ENCODE data around the gene LCOR. TPM values are rescaled to one million over a fixed set of nuclear protein-coding genes. Genes with fewer than 3 reads are reported as not detected.

LCOR gene
- total and polyA plus RNA-seq, 2 of the 13 experiments (the other 11 are each of a cell fraction or from before 2014, with no cell fraction given): 12.4 to 23.7 TPM

DNA sequence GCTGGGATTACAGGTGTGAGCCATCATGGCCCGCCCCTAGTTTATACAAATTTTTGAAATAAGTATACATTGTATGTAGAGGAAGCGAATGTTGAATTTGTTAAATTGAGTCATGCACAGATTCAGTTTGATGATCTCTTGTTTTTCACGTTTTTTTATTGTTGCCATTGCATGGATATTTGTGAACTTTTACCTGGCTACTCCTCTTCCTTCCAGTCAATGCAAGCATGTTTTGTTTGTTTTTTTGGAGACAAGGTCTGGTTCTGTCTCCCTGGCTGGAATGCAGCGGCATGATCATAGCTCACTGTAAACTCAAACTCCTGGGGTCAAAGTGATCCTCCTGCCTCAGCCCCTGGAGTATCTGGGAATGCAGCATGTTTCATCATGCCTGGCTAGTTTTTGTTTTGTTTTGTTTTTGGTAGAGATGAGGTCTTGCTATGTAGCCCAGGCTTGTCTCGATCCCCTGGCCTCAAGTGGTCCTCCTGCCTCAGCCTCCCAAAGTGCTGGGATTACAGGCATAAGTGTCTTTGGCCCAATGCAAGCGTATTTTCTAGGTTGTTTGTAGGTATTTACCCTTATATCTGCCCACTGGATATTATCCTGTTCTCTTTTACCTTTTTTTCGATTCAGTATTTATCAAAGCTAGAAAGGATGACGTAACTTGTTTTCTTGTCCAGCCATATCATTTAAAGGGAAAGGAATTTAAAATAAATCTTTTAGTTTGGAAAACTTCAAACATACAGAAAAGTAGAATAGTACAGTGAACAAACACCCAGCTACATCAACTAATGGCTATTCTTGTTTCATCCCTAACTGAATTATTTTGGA lies 11.0 kb downstream of the LCOR start (continued):
- TF ChIP-seq ZNF484 (CRISPR knock-in tag; IDR thresholded peaks at IDR 0.05; ENCODE audit: borderline replicate concordance, low read depth) (no peak), NR2C2 (CRISPR knock-in tag; IDR thresholded peaks at IDR 0.05; ENCODE audit: borderline replicate concordance) (peak; percentile 78; the same call in 1 of the 2 replicates)

DNA sequence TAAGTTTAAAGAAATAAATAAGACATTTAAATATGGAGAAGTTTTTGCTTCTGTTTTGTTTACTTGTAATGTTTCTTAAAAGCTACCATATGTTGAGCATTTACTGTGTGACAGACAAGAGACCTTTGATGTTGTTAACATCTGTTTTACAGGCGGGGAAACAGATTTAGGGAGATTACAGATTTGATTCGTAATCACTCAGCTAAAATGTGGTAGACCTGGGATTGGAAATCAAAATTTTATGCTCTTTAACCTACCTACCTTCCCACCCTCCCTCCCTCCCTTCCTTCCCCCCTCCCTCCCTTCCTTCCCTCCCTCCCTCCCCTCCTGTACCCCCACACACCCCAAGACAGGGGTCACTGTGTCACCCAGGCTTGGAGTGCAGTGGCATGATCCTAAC lies 11.7 kb downstream of the LCOR start:
- H3K4me1 ChIP-seq (ENCODE audit: insufficient read depth, low read length): peaks cover 90% of the 10 kb centered on the region
- intact Hi-C loops (cut with micrococcal nuclease; ENCODE audit: unreplicated experiment) (loop anchor here (1.0 kb wide), 1 partner anchor 20 kb away; no protein-coding TSS in a partner anchor), in situ Hi-C loops (cut with HindIII; ENCODE audit: extremely low pct_ligation_motif_present, low pct_unique_long_range_greater_than_20kb) (no loop called here)
- ChIA-PET POLR2A (interaction anchor here (0.9 to 2.0 kb wide), 2 partner anchors 20 to 41 kb away, joined by 3 to 7 read pairs; no protein-coding TSS in a partner anchor), CTCF (ENCODE audit: low intra/inter-chr PET ratio, low total read pairs) (no interaction called here)
- H3K27ac ChIP-seq (ENCODE audit: extremely low read length, insufficient read depth, low read length): peak overlapping the region; percentile 77
- no TSS peak for BruUV-seq (replicated peaks)
- H3K4me2 ChIP-seq (ENCODE audit: low read depth, low read length): no peak overlapping the region
- peaks cover 94% of the 10 kb centered on the region for H3K79me2 ChIP-seq (ENCODE audit: insufficient read depth, low read length)
- FAIRE-seq (no peak), ATAC-seq (no peak), DNase-seq (ENCODE audit: low spot score) (no peak)
- no peak overlapping the region for H2AFZ ChIP-seq (ENCODE audit: low read length)
- no peak for TF ChIP-seq RBFOX2 (IDR thresholded peaks at IDR 0.05; ENCODE audit: low read depth, low read length)
- TF ChIP-seq ZNF225 (CRISPR knock-in tag; IDR thresholded peaks at IDR 0.05): no peak
- peak; percentile 73 for TF ChIP-seq PCBP2 (optimal IDR thresholded peaks at IDR 0.05; ENCODE audit: low read depth, low read length, poor library complexity, severe bottlenecking)
- peak; percentile 92 for TF ChIP-seq HNRNPK (IDR thresholded peaks at IDR 0.05; ENCODE audit: low read depth, low read length, poor library complexity, severe bottlenecking)
- no peak for TF ChIP-seq ZNF326 (CRISPR knock-in tag; IDR thresholded peaks at IDR 0.05; ENCODE audit: borderline replicate concordance)
- TF ChIP-seq ZNF546 (CRISPR knock-in tag; conservative IDR thresholded peaks at IDR 0.05): no peak
- no peak for TF ChIP-seq ZNF24 (IDR thresholded peaks at IDR 0.05)
- H3K4me3 ChIP-seq (replicated peaks in 1 of 3; ENCODE audit: insufficient read depth in 1 of 3, low read depth in 2 of 3, low read length in 3 of 3): no peak overlapping the region
- H4K20me1 ChIP-seq (ENCODE audit: insufficient read depth, low read length): peaks cover 12% of the 10 kb centered on the region; the same call in 1 of the 2 replicates
- H3K27me3 ChIP-seq (ENCODE audit: control insufficient read depth in 1 of 2, insufficient read depth in 2 of 2, low read length in 2 of 2): no peaks in the 10 kb centered on the region
- H3K9ac ChIP-seq (ENCODE audit: insufficient read depth, low read depth, low read length): peak overlapping the region; percentile 42
- no peaks in the 10 kb centered on the region for H3K9me3 ChIP-seq (ENCODE audit: low read length)
- no peaks in the 10 kb centered on the region; a peak in 3 of 5 replicates for H3K36me3 ChIP-seq (replicated peaks in 1 of 2; ENCODE audit: control insufficient read depth in 1 of 2, insufficient read depth in 2 of 2, low read length in 2 of 2)
- WGBS (ENCODE audit: low lambda C conversion rate): 93% methylated on average over 2 of the region's 2 CpGs
